Subcutaneous adipose tissue (tissue), 4 donors: Measurements from ENCODE around the gene PRIMA1. TPM values are rescaled to one million over a fixed set of nuclear protein-coding genes. Genes with fewer than 3 reads are reported as not detected.

Source experiments
- CTCF ChIP-seq: fragments of 450-650 bp; IDR thresholded peaks from one replicate; pipeline ENCODE4 v1.5.1; 2016; ENCODE audit warnings: low read depth, mild to moderate bottlenecking, control low read depth, antibody characterized with exemption, moderate library complexity
- total RNA-seq, 4 donors: library from RNA; depleted of rRNA; stranded (reverse); fragments of >200 nt; gene quantifications; one replicate each; pipeline ENCODE4 v1.1.0, GENCODE V29; 2016

PRIMA1 gene
- total RNA-seq, 4 donors from 2014 or later, result 0.51 to 1.3 (median 0.80) TPM

GRCh38 chr14:93772263-93772662, 16.0 kb downstream of the PRIMA1 start:
- no peak for TF ChIP-seq CTCF

DNA sequence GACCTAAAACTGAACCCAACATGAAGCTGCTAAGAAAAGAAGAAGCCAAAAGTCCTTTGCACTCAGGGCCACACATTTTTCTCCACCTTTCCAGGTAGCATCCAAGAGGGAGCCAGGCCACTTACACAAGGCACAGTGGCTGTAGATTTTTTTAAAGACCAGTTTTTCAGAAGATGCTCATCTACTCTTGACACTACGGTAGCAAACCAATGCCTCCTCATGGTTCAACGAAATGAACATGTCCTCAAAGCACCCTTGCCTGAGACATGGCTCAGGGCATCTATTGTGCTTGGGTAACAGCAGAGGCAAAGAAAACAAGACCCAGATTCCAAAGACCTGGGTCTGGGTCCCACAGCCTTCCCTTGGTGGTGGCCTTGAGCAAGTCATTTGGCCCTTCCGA, 22.3 kb downstream of the PRIMA1 start:
- TF ChIP-seq CTCF, result no peak

- TF ChIP-seq CTCF, result no peak
Measured at GRCh38 chr14:93765155-93765554, 23.1 kb downstream of the PRIMA1 start.

DNA sequence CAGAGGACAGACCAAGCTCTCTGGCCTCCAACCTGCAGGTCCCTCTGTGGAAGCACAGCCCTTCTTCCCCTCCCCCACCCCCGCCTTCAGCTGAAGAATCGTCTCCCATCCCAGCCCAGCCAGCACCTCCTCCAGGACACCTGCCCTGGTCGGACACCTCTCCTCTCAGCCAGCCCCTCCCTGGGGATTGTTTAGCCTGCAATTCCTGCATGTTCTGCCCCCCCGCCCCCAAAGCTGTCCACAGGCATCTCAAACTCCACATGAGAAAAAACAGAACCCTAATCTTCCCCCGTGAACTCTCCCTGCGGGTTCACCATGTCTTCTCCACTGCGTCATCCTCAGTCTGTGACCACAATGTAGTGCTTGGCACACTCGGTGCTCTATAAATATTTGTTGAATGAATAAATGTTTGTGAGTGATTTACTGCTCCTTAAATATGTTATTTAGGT, 24.1 kb downstream of the PRIMA1 start:
- TF ChIP-seq CTCF, result no peak

DNA sequence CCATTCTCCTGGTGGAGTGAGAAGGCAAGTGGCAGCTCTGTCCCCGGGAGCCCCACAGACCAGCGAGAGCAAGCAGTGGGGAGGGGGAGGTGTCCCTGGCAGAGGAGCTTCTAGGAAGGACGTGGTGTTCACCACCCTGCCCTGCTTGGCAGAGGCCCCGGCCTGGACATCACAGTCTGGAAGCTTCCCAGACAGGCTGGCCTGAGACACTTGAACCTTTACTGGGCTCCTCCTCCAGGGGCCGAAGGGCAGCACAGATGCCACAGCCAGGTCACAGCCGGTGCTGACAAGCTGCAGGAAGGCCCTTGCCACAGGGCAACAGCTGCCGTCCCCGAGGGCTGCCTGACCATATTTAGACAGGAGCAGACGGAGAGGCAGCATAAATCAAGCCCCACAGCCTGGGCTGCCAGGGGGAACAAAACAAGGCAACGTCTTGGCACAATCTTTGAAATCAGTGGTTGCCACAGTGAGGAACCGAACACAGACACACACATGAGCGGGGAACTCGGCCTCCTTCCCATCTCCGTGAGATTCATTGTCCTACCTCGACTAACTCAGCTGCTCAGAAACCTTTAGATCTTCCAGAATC, 28.5 kb downstream of the PRIMA1 start:
- no peak for TF ChIP-seq CTCF

DNA sequence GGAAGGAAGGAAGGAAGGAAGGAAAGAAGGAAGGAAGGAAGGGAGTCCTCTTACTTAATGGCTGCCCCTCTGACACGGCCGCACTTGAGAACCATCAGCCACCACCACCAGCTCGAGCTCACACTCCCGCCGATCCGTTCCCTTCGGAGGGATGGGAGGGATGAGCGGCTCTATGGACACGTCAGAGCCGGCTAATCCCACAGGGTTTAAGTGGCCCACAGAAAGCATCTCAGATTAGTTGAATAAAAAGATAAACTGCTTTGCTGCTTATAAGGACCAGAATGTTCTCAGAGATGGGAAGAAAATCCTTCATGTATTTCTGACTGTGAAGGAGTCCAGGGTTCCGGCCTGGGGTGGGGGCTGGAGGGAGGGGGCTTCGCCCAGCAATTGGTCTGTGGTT, 31.1 kb downstream of the PRIMA1 start:
- no peak for TF ChIP-seq CTCF

DNA sequence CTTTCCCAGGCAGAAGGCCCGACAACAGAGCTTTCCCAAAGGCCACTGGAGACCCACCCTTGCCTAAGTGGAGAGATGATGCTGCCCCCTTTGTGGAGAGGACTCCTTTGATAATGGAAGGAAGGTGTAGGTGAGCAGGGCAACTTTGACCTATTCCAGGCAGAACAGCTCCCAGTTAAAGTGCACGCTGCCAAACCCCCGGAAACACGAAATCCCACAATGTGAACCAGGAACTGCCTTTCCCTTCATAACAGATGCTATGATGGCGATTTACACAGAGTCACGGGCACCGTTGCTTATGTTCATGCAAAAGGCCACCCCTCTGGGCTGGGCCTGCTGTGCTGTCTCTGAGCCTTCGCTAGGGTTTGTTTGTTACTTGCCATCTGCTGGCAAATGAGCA, 34.6 kb downstream of the PRIMA1 start:
- no peak for TF ChIP-seq CTCF
